Measurements from ENCODE around the gene CLEC14A.

CLEC14A gene

DNA sequence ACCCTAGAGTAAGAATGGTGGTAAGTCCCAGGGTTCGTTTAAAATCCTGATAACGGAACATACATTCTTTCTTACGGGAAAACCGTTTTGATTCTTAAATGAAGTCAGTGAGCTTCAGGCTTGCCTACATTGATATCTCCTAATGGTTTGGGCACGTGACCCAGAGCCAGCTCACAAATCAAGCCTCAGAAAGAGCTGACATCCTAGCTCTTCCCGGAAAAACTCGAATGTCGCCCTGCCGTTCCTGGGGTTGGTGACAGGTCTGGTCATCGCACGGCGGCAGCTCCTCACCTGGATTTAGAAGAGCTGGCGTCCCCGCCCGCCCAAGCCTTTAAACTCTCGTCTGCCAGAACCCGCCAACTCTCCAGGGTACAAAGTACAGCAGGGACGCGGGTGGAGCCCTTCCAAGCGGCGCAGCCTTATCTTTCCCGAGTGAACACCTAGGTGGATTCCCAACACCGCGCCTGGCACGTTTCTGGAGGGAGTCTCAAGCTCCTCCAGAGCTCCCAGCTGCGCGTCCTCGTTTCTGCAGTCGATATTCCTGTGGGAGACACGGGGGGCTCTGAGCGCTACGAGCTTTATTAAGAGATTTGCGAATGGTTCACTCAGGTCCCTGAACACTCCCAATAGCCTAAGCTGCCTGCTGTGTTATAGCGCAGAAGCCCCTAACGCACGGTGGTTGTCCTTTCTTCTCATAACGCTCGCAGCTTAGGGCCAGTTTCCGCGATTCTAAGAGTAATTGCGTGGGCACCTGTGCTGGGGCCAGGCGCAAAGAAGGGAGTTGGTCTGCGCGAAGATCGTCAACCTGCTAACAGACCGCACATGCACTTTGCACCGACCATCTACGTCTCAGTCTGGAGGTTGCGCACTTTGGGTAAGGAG is 47.9 kb downstream of the CLEC14A start, which contains the start of gene SSTR1:
Gene SSTR1, plus strand, starts transcription at position 169 of the 882 bp plus-strand sequence. CDS start 1,486 bp downstream, outside the sequence.
- no peak for DNase-seq (ENCODE audit: low read depth, low spot score)
- H3K4me3 ChIP-seq (ENCODE audit: low read length), result no peak within 1 kb of the TSS

DNA sequence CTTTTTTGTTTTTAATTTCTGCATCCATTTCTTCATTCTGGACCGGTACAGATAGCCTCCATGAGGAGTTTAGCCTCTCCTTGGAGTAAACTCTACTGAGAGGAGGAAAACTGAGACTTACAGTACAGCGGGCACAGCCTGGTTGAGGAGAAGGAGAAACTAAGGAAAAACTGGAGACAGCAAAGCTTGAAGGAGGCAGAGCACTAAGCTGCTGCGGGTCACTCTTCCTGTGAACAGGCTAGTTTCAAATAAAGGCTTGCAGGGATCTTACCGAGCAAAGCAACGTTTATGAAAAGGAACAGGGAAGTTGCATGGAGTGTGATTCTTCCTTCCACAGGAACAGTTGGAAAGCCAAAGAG is 48.5 kb downstream of the CLEC14A start:
- no peak for DNase-seq (ENCODE audit: low read depth, low spot score)
- no peak overlapping the region for H3K4me3 ChIP-seq (ENCODE audit: low read length)

DNA sequence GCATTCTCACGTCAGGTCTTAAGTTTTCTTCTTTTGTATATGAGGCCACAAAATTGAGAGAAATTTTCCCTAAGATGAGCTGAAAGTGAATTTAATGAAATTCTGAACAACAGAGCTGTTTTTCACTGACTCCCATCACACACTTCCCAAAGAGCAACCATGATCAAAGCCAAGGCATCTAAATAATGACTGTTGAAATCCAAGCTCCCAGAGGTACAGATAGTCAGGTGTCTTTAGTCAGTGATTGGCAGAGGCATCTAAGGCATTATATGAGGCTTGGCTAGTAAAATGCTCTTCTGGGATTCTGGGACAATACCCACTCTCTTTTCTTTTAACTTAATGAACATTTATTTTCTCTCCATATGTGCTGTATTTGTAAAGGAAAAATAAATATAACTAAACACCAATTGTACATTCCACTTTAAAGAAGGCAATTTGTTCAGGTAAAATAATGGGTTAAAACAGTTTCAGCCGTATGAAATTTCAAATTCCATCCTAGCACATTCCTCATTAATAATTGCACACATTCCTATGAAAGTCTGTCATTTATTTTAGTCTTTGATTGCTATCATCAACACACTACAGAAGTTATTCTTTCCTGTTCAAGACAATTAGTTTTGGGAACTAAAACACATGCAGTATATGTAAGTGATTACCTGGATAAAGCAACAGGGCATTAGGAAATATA is 49.1 kb downstream of the CLEC14A start:
- H3K4me3 ChIP-seq (ENCODE audit: low read length), result no peak overlapping the region
- no peak for DNase-seq (ENCODE audit: low read depth, low spot score)

DNA sequence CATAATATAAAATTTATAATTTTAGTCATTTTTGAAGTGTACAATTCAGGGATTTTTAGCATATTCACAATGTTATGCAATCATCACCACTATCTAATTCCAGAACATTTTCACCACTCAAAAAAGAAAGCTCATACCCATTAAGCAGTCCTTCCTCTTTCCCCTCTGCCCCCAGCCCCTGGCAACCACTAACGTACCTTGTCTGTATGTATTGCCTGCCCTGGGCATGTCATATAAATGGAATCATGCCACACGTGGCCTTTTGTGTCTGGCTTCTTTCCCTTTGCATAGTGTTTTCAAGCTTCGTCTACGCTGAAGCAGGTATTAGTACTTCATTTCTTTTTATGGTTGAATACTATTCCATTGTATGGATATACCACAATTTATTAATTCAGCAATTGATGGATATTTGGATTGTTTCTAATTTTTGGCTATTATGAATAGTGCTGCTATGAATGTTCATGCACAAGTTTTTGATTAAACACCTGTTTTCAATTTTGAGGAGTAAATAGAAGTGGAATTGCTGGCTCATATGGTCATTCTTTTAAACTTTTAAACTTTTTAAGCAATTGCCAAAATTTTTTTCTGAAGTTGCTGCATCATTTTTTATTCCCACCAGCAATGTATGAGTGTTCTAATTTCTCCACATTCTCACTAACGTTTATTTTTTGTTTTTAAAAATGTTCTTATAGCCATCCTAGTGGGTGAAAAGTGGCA is 49.8 kb downstream of the CLEC14A start:
- DNase-seq (ENCODE audit: low read depth, low spot score), result no peak
- H3K4me3 ChIP-seq (ENCODE audit: low read length), result no peak overlapping the region

DNA sequence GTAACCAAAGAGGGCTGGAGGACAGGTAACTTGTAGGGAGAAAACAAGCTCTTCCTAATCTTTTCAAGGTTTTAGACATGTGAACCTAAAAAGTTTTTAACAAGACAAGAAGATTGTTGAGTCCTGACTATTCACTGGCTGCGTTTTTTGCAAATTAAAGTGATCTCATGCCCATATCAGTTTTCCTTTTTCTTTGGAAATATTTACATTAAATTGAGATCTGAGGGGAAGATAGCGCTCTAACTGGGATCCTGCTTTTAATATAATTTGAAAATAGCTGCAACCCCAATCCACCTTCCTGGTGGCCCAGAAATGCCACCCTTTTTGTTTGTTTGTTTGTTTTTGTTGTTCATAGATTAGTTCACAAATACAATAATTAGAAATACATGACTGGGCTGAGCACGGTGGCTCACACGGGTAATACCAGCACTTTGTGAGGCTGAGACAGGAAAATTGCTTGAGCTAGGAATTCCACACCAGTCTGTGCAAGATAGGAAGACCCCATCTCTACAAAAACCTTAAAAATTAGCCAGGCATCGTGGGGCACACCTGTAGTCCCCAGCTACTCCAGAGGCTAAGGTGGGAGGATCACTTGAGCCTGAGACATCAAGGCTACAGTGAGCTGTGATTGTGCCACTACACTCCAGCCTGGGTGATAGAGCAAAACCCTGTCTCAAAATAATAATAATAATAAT is 50.6 kb downstream of the CLEC14A start:
- no peak for DNase-seq (ENCODE audit: low read depth, low spot score)
- no peak overlapping the region for H3K4me3 ChIP-seq (ENCODE audit: low read length)

DNA sequence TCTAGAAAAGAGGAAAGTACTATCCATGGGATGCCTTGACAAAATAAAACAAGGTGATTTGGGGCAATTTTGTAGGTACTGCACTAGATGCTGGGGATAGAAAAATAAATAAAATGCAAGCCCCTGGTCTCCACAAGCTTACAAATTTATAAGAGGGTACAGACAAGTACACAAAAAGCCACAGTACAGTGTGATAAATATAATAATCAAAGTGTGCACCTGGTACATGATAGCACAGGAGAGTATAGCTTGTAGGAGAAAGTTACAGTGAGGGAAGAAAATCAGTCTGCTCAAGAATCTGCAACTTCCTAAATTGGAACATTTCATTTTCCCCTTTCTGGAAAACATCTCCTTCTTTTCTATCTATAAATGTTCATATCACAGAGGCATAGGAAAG is 51.2 kb downstream of the CLEC14A start:
- DNase-seq (ENCODE audit: low read depth, low spot score), result no peak
- no peak overlapping the region for H3K4me3 ChIP-seq (ENCODE audit: low read length)

Measured in Jurkat, Clone E6-1 (cell line).